Stimulated activated CD4-positive, alpha-beta T cell treated with anti-CD3 and anti-CD28 coated beads, TNF-alpha, amount 100 ng/mL, for 4 hours (primary cell): ENCODE results near the gene ITPR1.

ENCODE experiments used
- DNase-seq, 3 experiments: peaks; one replicate each; pipeline ENCODE4 v3.0.0-alpha.2; 2020; ENCODE audit warnings: low read depth in 3 of 3

The ITPR1 gene

DNA sequence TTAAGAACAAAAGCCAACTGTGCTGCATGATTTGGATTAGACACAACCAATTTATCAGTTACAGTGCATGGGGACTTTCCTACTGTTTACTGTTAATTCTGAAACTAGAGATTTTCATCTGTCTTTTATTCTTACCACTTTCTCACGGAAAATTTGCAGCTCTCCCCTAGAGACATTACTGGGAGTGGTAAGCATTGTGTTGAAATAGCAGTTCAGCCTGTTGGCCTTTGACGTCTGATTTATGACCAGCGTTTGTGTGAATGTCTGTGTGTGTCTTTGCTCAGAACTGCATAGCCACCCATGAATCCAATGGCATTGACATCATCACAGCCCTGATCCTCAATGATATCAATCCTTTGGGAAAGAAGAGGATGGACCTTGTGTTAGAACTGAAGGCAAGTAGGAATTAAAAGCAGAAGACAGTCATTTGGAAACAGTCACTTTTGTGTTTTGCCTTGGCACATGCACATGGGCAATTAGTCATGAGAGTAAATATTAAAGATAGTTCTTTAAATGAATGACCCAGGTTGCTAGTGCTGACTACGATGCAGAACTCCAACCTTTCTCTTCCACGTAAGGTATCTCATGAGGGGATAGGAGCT lies 283.9 kb downstream of the ITPR1 start:
- no peak for DNase-seq

DNA sequence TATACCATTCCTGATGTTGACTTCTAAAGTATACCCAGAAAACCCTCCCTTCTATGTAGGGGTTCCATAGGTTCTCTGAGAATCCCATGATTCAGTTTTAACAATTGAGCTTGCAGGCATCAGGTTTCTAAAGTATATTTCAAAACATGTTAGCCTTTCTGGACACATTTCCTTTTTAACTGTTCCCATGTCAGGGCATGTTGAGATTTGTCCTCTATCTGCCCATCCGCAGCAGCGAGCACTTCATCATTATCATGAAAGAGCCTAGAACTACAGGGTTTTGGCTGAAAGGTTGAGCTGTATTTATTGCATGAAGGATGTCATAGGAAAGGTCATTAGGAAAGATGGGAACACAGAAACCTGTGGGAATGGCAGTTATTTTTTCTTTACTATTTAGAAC lies 285.0 kb downstream of the ITPR1 start:
- DNase-seq, result no peak

DNA sequence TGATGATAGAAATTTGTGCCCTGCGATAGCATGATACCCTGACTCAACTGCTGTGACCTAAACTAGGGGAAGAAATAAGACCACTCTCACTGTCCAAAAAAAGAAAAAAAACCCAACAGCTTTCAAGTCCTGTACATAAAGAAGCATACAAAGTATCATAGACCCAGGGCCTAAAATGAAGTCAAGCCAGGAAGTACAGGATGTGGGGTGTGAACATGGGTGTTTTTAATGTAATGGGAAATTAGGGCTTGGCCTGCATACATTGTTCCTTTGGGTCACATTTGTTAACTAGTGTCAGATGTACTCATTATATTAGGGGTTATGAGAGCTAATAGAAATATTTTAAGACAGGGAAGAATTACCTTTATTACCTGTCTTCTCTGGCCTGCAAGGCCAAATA lies 285.6 kb downstream of the ITPR1 start:
- no peak for DNase-seq

DNA sequence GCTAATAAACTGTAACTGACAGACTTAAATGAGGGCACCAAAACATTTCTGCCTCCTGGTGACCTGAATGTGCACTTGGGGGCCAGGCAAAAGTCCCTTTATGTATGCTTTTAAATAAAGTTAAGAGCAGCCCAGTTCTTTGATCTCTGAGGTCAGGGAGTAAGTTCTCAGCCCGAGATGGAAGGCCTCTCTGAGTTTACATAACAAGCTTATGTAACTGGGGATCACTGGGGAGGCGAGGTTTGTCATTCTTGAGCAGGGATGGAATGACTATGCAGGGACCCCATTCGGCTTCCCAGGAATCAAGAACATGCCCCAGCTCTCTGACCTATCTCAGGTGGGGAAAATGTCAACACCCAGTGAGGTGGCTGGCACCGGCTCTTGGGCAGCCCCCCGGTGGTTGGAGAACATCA lies 287.4 kb downstream of the ITPR1 start:
- DNase-seq, result no peak

DNA sequence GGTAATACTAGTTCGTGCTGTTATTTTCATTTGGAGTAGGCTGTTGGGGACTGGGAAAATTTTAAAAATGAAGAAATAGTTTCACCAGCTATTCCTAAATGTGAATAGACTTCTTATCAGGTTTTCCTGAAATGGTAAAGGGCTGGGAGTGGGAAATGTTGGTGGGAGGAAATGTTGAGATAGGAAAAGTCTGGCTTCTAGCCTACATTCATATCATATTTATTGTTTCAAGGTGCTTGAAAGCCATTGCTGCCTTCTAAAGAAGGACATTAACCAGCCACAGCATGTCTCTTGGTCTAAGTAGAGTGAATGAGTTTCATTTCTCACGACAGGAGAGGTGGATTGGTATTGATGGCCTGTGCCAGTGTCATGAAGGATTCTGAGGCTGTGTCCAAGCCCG lies 288.9 kb downstream of the ITPR1 start:
- no peak for DNase-seq

DNA sequence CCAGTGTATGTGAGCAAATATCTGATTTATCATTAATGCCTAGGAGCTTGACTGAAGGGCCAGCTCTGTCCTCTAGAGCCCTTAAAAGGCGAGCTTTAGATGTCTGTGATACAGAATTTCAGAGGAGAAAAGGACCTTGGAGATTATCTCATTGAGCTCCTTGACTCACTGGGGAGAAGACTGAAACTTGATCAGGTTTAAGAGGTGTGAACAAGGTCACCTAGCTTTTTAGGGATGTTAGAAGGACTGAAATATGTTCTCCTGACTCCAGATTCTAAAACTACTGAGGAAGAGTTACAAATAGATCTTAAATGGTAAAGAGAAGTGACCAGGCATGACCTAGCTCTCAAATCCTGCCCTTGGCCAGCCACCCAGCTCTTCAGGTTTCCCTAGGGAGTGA lies 292.4 kb downstream of the ITPR1 start:
- no peak for DNase-seq

DNA sequence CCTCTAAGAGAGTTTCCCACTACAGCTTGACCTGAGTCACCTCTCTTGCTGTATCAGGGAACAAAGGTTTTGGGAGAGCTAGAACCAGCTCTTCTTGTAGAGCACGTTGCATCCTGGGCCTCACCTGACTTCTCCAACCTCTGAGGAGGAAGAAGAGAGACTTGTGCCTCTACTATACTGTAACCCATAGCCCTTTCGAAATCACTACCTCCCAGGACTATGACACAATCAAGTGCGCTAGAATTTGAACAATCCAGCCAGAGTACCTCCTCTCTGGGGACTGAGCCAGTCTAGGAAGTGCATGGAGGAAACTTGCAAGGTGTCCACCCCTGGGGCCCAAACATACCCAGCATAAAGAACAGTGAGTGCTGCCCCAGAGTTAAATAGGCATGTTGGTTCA lies 293.3 kb downstream of the ITPR1 start:
- DNase-seq, result no peak

DNA sequence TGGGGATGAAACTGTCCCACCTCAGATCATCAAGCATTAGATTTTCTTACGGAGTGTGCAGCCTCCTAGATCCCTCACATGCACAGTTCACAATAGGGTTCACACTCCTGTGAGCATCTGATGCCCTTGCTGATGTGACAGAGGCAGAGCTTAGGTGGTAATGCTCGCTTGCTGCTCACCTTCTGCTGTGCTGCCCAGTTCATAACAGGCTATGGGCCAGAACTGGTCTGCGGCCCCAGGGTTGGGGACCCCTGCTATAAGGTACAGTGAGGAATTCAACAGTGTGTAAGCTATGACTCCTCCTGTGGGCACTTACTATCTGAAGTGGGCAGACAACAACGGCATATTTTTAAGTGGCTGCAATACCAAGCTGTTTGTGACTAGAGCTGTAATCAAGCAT lies 298.2 kb downstream of the ITPR1 start:
- DNase-seq, result no peak

DNA sequence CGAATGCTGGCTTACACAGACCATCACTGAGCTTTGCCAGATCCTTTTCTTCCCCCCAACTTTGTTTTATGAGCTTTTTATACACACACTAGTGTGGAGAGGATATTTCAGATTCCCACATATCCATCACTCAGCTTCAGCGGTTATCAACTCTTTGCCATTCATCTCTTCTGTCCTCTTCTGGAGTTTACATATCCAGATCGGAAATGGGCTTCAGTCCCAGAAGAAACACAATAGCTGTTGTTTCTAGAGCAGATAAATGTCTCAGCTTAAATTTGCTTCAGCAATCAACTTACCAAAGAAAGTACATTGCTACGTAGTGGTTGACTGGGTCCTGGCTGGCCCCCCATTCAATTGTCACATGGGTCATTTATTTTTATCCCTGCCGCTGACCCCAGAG lies 300.2 kb downstream of the ITPR1 start:
- no peak for DNase-seq

DNA sequence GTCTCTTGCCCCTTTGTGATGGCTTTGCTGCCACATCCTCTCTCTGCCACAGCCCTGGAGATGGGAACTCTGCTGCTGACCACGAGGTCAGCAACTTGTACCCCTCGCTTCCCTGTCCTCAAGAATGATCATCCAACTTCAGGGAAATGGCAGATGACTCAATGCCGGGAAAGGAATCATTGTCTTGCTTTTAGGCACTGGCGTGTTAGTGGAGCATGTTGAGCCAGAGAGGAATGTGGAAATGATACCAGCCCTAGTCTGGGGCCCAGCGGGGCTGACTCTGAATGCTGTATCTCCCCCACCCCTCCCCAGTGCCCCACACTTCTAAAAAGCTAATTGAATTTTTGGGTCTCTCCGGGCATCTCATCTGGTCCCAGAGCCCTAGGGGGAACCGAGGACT lies 301.2 kb downstream of the ITPR1 start:
- no peak for DNase-seq

DNA sequence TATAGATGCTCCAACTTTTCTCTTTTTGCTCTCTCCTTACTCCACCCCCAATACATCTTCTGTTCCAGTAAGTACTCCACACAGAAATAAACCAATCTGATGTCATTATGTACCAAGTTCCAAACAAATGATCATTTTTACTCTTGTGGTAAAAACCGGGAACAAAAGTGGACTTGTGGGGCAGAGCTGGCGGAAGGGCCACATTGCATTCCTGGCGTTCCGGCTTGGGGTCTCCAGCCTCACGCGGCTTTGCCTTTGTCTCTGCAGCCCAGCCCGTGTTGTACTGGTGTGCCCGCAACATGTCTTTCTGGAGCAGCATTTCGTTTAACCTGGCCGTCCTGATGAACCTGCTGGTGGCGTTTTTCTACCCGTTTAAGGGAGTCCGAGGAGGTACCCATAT lies 301.6 kb downstream of the ITPR1 start:
- no peak for DNase-seq

DNA sequence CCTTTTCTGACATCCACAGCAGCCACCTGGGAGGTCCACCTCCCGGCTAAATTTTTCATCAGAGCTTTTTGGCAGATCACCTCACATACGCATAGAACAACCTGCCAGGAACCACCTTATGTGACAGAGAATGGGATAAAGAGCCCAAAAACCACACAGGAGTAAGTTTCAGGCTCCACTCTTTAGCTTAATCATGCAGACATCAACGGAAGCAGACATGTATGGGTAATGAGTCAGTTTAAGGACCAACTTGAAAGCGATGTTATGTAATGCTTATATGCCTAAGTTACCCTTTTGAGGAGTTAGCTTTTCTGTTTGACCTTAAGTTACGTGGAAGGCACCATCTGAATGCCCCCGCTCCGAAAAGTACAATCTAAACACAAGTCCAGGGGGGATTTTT lies 302.8 kb downstream of the ITPR1 start:
- no peak for DNase-seq

DNA sequence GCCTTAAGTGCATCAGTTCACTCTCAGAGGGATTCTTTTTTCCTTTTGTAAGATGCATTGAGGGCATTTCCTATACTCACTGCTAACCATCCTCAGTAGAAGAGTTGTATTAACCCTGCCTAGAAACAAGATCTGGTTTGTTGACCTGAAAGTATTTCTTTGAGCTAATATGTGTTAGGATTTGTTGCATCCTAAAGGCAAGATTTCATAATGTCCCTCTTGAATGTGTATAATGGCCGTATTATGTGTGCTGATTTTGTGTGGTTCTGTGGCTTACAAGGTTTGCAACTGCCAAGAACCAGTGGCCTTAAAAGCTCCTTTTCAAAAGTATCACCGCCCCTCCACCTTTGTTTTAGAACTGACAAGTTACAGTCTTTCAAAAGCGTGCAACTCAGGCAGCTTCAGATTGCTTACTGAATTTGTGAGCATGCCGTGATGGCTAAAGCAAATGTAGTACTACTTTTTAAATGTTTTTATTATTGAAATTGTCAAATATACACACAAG lies 304.1 kb downstream of the ITPR1 start:
- no peak for DNase-seq

DNA sequence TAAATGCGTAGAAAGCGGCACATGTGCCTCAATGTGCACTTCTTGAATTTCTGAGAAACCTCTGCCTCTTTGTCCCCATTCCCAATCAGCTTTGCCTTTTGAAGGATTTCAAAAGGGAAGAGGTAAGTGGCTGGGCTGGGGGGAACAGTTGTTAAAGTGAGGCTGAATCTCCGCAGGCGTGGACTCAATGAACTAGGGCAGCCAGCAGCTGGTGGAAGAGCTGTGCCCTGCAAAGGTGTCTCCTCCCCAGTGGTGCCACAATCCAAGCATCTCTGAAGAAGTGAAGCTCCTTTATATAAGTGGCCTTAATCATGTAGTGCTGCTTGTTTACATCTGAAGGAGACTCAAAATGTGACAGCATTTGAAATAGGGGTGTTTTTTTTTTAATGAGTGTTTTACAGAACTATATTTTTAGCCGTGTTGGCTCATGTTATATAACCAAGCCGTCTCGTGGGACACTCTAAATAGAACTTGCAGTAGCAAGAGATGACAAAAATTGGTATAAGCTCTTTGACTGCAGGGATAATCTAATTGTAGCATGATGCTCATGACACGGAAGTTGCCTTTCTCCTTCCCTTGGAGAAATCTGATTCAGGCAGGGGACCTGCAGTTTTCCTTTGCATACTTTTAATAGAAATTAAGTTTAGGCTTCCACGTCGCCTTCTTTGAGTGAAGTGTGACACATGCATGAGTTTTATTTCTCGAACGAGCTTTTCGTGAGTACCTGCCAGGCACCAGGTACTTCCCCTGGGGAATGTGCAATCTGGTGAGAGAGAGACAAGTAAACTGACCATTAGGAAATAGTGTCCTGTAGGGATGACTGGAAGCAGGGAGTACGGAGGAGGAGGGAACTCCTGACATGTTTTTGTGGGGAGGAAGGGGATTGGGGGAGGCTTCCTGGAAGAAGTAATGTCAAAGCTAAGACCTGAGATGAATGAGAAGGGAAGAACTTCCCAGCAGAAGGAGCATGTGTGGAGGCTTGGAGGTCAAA lies 306.4 kb downstream of the ITPR1 start:
- DNase-seq, result no peak

DNA sequence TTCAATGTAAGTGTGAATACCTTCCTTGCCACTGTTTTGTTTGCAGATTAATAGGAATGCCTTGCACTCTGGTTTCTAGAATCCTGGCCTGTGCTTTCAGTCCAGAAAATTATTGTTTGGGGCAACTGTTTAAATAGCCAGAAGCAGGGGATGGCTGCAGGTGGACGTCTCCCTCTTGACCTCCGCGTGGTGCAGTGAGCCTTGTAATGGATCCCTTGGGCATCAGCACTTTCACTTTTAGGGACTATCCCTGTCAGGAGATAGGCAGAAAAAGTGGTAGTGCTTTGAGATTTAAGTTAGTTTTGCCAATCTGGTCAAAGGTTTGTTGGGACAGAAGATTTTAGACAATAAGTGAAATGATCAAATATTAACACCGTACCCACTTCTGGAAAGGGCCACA lies 307.4 kb downstream of the ITPR1 start:
- no peak for DNase-seq

DNA sequence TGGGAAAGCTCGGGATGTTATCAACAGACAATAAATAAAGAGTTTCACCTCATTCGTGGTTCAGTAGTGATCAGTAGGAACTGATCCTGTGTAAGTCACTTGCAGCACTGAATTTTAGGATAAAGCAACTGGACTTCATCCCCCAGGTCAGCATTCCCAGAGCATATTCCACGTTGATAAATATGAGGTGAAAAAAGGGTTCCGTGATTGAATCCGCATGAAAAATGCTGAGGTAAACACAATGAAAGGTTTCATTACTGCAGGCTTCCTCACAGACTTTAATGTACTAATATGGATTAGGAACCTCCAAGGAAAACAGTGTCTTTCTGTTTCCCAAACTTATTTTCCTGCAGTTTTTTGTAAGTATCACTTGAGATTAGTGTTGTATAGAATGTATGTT lies 308.7 kb downstream of the ITPR1 start:
- DNase-seq, result no peak

DNA sequence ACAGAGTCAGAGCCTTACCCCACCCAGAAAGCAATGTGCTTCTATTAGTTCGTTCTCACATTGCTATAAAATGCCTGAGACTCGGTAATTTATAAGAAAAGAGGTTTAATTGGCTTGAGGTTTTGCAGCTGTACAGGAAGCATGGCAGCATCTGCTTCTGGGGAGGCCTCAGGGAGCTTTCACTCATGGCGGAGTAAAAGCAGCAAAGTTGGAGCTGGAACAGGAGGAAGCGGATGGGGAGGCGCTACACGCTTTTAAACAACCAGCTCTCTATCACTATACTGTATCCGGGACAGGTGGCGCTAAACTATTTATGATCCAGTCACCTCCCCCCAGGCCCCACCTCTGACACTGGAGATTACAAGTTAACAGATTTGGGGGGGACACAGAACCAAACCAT lies 309.8 kb downstream of the ITPR1 start:
- no peak for DNase-seq

DNA sequence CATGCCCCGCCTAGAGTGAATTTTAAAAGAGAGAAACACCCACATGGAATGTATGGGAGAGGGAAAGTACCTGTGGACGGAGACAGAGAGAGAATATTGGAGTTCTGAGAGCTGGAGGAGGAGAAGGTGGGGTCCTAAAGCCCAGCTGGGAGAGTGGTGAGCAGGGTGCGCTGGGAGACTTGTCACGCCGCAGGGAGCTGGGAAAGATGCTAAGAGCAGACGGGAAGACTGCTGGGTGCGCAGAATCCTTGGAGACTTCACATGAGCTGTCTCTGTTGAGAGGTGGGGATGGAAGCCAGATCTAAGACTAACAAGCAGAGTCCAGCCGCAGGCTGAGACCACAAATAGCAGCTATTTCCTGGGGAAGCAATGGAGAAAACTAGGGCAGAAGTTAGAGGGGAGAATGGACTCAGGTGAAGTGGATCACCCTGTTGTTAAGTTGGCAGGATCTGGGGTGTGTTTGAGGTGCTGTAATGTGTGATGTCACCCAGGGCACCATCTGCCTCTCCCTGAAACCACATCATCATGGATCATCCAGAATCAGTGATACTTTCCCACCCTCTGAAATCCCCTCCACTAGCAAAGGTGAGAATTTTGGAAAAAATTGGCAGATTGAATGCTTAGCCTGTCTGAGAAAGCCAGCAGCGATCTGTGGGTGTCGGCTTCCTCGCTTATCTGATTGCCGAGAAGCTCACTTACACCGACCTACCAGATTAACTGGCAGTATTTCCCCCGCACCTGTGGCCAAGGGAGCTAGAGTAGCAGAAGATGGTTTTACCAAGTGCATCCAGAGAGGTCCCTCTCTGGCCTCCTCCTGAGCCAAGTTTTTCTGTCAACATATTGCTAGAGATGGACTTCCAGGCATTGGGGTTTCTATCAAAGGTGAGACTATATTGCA lies 311.3 kb downstream of the ITPR1 start:
- no peak for DNase-seq

DNA sequence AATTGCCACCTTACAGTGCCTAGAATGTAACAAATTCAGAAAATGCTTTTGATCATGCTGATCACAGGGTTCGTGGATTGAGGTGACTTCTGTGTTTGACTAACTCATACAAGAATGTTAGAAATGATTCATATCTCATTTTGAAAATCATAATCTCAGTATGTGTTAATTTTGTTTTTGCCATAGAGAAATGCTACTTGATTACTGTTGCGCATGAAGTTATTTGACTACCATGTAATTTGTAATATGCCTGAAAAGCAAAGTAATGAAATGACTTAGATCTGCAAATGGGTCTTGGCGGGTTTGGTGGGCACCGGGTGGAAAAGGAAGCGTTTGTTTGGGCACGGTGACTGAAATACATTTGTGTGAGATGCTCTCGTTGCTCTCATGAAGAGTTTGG lies 312.5 kb downstream of the ITPR1 start:
- no peak for DNase-seq

DNA sequence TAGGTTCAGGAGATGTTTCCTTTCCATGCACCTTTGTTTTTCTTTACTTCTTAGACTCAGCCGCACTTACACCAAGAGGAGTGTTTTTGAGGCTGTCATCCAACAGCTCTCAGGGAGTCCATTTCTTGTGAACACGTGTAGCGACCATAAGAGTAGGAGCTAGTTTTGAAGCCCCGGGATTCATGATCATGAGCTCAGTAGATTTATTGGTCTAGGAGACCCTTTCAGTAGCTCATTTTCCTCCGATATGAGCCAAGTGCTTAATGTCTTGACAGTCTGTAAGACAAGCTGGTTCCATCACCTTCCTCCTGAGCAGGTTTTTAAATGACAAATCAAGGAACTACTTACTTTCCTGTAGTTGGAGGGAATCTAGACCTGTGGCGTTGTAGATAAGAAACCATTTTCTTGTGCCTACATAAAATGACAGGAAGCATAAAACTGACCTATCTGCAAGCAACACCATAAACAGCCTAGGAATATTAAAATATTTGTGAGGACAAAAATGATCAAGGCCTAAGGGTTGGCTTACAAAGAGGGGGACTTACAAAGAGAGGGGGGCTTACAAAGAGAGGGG lies 313.5 kb downstream of the ITPR1 start:
- no peak for DNase-seq

DNA sequence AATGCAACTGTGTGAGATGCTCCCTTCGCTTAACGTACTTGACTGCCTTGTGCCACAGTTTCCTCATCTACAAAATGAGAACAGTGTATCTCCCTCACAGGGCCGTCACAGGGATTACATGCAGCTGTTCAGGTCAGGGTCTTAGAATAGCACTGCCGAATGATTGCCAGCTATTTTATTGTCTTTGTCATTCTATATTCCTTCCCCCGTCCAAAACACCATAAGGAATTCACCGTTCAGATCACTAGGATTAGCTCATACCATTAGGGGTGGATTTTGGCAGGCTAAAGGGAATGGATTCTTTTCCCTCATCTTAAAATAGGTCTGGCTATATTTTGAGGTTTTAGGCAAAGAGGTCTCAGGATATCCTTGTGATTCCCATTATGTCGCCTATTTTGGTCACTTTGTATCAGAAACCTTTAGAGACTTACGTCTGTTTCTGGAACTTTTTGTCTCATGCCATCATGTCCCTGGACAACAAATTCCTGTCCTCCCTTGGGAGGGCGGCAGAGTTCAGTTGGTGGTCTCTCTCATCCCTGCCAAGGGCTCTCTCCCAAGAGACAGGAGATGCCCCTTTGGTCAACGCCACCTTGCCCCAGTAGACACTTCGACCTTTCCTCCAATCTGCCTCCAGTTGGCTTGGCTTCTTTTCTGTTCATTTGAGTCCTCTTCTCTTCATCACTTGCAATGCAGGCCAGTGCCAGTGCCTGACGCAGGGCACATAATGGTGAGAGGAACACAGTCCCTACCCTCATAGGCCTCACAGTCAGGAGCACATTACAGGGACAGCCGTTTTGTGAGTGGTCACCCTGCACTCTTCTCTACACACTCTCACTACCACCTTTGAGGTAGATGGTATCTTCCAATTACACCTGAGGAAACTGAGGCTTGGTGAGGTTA lies 314.5 kb downstream of the ITPR1 start:
- no peak for DNase-seq
